SIG-M5 treated with dmso at 0.1 percent for 504 hours (cell line): Measurements from ENCODE around the gene ATL3.
"Not testable (repeated sequence)": the region's sequence is repeated elsewhere in the genome, so short reads cannot be mapped to it uniquely, and the experiment has no call there.

Source experiments
- DNase-seq: peaks from one replicate; lab custom pipeline; 2025; ENCODE audit not compliant: unreplicated experiment; lab: John Stamatoyannopoulos, UW

The ATL3 gene

DNA sequence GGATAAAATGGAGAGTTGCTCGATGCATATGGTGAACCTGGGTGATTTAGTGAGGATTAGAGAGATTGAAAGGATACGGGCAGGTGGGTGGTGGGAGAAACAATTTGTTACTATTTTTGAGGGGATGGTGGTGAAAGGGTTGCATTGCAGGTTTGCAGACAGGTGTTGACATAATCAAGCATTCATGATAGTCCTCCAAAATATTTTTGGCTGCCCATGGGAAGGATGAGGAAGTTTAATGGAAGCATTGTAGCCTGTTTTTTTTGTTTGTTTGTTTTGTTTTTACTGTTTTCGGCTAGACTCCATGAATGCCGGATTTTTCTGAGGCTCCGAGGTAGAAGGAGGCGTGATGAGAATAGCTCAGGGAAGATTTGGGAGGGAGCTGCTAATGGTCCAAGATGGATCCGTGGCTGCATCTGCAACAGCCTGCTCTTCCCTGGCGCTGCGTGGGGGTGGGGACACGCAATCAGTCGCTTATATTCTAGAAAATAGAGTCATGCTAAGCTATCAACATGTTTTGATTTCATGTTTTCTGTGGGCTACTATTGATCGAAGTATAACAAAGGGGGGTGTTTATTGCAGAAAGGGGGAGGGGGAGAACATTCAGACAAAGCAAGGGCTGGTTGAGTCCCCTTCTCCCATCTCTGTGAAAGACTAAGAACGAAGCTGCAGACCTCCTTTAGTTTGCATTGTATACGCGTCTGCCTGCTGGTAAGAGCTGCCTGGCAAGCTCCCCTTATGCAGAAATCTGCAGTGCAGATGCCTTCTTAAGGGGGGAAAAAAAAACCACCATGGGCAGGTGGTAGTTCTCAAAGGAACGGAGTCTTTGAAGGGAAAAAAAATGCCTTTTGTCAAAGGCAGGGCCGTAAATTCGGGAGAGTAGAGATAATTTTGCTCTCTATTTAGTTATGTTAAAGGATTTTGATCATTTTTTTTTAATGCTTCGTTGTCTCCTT, 11.2 kb upstream of the ATL3 start:
- peak; percentile 53 for DNase-seq

DNA sequence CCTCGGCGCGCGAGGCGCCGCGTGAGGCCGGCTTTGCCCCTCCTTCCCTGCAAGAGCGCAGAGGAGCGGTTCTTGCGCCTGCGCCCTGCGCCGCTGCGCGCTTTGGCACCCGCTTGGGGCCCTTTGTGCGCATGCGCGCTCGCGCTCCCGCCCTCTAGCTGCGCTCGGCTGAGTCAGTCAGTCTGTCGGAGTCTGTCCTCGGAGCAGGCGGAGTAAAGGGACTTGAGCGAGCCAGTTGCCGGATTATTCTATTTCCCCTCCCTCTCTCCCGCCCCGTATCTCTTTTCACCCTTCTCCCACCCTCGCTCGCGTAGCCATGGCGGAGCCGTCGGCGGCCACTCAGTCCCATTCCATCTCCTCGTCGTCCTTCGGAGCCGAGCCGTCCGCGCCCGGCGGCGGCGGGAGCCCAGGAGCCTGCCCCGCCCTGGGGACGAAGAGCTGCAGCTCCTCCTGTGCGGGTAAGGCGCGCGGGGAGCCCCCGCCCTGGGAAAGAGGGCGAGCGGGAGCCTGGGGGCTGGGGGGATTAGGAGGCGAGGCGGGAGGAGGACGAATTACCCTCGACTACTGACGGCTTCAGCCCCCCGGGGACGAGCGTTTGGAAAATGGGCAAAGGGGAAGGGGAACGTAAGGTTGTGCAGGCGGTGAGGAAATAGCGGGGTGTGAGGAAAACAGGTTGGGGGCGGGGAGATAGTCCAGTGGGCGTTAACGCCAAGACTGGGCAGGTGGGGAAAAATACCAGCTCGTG, 10.3 kb upstream of the ATL3 start, which contains the start of gene RTN3:
TSS of gene RTN3 (plus strand) at position 180 of the 745 bp plus-strand sequence. CDS start at position 317, 137 bp downstream.
- DNase-seq, result peak; percentile 90

DNA sequence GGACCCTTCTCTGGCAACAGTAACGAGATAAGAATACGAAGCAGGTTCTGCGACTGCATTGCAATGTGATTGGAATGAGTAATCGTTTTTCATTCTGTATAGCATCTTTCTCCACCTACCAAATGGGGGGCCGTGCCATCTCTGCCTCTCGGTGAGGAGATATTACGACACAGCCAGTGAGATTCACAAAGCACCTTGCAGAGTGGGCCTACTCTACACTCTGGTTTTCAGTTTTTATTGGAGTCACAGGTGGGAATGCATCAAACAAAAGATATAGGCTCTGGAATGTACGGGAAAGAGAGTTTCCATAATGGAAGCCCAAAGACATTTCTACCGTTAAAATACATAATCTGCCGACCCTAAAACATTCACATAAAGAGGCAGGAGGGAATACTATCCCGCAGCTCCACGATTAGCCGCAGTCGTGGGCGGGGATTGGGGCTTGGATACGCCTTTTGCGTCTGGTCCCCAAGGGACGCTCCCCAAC, 9.7 kb upstream of the ATL3 start:
- peak; percentile 27 for DNase-seq

DNA sequence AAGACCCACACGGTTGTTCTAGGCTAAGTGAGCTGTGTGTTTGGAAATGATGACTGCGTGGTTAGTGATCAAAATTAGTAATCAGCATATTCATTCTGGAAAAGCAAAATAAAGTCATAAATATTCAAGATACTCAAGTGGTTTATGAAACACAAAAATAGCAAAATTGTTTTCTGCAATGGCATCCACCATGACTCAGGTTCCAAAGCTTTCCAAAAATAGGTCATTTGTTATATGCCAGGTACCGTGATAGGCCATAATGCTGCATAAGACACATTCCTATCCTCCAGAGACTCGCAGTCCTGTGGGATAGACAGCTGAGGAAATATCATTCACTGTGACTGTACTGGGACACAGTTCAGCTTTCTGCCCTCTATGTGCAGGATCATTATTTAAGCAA, 2.4 kb upstream of the ATL3 start:
- DNase-seq, result no peak

DNA sequence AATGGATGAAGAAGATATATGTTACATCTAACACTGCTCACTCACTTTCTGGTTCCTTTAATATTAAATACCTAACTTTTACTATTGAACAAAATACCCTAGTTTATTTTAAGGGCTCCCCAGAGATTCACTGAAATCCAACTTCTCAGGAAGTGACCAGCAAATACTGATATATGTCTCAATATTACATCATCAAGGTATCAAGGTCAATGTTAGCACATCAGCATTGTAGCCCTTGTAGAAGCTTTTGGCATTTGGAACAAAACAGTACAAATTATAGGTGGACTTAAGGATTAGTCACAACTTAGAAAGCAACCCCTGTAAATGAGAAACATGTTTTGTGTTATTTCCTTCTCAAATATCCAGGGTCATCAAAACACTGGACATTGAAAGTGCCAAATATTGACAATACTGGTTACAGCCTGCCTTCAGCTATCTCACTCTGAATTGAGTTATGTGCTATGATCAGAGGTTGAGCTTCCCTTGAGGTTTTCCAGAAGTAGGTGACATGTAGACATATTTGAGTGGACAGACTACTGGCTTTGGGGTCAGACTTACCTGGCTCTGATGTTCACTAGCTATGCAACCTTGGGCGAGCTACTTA, 1.9 kb upstream of the ATL3 start:
- DNase-seq, result no peak

DNA sequence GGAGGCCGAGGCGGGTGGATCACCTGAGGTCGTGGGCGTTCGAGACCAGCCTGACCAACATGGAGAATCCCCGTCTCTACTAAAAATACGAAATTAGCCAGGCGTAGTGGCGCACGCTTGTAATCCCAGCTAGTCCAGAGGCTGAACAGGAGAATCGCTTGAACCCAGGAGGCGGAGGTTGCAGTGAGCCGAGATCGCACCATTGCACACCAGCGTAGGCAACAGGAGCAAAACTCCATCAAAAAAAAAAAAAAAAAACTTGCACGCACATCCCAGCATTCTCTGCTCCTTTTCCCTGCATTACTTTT, 934 bp upstream of the ATL3 start:
- DNase-seq, result no peak

DNA sequence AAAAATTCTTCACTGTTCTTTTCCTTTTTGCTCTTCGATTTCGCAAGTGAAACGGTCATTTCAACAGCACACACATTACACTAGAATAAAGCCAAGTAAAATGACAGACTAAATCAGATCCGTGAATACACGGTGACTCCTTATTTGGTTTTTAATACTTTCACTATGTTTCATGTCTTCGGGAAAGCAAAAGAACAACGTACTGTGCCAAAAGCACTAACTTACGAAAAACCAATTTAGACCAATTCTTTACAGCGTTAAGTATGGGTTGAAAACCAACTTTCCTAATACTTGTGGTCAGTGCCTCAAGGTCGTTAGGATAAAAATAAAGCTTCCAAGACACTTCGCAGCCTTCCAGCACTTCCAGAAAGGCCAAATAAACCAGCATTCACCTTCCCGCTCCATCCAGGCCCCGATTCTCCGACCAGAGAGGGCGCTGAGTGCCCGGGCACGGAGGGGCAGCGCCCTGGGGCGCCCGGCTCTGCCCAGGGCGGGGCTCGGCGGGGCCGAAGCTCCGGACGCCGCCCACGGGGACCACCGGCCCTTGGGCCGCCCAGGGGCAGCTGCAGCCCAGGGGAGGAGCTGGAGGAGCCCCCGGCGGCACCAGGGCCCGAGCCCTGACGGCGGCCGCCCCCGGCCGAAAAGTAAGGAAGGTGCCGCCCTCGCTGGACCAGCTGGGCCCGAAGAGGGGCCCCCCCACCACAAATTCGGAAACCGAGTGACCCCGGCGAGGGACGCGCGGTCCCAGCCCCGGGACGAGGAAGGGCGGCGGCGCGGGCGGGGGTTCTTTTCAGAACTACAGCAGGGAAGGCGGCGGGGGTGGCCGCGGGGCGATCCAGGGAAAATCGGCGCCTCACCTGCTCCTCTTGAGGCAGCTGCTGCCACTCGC, 499 bp downstream of the ATL3 start:
- DNase-seq, result peak; percentile 77

DNA sequence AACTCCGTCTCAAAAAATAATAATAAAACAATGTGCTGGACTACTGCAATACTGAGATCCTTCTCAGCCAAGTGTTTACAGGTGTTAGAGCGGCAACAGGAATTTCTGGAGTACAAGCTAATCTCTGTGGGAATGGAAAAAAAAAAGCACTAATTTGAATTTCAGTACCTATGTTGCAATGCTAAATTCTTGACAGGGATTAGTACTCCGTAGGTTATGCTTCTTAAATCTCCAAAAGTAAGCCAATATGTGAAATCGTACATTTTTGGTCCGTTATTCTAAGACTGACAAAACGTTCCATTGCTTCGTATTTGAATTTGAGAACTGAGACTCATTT, 1.1 kb downstream of the ATL3 start:
- no peak for DNase-seq

DNA sequence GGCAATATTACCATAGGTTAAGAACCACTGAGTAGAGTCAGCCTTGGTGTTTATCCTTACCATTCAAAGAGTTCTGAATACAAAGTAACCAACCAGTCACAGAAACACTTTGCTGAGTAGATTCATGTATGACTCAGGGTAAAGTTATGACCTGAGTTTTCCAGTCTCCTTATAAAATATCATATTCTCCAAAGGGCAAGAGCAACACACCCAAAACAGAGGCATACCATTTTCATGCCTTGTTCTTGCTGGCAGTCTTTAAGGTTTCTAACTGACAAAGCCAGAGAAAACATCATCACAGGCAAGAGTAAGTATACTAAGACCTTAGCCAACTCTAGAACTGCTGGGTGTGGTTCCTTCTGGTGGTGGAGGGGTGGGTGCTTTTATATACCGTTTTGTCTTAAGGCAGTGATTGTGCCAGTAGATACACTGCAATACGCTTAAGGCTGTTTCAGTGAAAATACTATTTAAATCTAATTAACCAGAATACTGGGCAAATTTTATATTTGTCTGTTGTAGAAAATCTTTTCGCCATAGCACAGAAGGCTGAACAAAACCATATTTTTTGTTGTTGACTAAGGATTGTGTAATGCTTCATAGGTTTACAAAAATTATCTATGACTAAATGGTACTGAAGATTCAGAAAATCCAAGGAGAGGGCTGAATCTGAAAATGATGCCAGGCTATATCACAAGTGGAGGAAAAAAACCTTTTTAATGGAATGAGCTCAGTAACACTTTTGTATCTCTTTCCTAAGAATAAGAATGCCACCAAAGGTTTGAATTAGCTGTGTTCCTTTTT, 3.0 kb downstream of the ATL3 start:
- DNase-seq, result no peak

DNA sequence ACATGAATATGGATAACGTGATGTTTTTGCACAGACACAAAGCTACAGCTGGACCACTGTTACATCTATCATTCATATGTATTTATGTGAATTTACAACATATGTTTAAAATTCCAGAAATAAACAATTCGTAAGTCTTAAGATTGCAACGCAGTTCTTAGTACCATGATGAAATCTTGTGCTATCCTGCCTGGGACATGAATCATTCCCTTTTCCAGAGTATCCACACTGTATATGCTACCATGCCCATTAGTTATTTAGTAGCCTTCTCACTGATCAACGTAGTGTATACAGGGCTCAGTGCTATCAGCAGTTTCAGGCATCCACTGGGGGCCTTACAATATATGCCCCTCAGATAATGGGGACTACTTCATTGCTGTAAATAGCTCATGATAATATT, 4.3 kb downstream of the ATL3 start:
- DNase-seq, result no peak

DNA sequence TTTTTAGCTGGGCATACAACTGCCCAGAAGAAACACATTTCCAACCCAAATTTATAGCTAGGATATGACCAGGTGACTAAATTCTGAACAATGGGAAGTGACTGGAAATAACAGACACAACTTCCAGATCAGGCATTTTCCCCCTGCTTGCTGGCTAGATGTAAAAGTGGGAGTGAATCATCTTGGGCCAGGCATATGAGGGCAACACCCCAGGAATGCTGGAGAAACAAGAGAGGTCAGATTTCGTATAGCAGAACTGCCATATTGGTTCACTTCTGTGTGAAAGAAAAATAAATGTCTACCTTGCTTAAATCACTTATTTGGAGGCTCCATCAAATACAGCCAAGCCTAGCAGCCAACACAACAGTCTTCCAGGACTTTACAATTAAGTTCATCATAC, 7.4 kb downstream of the ATL3 start:
- no peak for DNase-seq

DNA sequence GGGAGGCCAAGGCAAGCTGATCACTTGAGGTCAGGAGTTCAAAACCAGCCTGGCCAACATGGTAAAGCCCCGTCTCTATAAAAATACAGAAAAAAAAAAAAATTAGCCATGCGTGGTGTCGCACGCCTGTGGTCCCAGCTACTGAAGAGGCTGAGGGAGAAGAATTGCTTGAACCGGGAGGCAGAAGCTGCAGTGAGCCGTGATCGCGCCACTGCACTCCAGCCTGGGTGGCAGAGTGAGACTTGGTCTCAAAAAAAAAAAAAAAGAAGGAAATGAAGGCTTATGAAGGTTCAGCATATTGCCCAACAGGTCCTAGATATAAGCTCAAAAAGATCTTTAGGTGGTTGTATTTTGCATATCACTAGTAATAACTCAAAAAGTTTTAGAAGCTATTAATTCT, 10.2 kb downstream of the ATL3 start:
- DNase-seq, result peak; percentile 10

DNA sequence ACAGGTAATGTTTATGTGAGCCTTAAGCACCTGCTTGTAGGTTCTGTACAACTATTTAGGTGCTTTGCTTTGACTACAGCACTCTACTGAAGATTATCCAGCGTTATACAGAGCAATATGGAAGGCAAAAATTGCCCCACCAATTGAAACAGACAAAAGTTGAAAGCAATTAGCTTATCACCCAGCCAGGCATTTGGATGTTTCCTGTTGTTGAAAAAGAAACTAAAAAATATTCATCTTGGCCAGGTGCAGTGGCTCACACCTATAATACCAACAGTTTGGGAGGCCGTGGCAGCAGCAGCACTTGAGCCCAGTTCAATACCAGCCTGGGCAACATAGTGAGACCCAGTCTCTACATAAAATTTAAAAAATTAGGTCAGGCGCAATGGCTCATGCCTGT, 18.5 kb downstream of the ATL3 start:
- no peak for DNase-seq

DNA sequence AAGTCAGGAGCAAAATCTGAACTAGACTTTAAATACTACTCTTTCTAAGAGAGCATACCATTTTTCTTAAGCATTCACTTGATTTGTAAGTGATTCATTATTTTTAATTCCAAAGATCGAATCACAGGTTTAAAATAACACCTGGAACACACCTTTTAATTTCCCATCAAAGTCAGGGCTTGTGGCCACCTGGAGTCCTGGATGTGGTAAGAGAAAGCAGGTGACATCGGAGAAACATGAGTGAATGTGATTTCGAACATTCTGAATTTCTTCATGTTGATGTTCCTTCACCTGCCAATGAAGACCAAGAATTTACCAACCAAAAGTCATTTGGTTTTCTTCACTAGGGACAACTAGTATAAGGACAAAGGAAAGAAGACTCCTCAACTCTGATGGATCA, 28.0 kb downstream of the ATL3 start:
- no peak for DNase-seq

DNA sequence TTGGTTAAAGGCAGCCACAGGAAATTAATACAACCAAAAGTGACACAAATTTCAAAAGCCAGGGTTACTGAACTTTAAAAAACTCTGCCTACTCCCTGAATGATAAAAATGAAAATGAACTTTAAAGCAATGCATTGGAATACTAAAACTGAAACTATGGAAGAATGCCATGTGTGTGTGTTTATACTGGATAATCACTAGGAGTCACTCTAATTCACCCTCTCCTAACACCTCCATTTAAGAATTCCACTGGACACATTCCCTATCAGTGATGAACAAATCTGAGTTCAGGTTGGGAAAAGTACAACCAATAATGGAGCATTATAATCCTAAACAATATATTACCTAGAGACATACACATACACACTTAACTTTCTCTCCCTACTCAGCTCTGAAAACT, 29.4 kb downstream of the ATL3 start:
- no peak for DNase-seq

DNA sequence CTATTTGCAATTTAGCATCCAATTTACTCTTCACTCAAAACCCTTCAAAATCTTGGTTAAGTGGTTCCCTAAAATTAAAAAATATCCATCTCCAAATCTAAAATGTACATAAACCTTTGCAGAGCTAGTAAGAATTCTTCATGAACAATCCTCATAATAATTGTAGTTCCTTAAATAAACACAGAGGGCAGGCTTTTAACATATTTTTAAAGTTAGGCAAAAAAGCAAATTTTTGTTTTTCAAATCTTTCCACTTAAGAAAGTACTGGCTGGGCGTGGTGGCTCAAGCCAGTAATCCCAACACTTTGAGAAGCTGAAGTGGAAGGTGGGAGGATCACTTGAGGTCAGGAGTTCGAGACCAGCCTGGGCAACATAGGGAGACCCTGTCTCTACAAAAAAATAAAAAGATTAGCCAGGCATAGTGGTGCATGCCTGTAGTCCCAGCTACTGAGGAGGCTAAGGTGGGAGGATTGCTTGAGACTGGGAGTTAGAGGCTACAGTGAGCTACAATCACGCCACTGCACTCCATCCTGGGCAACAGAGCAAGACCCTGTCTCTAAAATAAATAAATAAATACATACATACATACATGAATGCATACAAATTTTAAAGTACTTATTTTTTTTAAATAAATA, 31.9 kb downstream of the ATL3 start:
- DNase-seq, result peak; percentile 16

DNA sequence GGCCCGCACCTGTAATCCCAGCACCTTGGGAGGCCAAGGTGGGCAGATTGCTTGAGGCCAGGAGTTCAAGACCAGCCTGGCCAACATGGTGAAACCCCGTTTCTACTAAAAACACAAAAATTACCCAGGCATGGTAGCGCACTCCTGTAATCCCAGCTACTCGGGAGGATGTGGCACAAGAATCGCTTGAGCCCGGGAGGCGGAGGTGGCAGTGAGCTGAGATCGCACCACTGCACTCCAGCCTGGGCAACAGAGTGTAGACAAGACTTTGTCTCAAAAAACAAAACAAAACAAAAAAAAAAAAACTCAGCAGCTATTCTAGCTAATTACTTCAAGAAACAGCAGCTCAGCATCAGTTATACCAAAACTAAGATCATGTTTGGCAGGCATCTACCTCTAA, 32.7 kb downstream of the ATL3 start:
- not testable (repeated sequence) for DNase-seq

DNA sequence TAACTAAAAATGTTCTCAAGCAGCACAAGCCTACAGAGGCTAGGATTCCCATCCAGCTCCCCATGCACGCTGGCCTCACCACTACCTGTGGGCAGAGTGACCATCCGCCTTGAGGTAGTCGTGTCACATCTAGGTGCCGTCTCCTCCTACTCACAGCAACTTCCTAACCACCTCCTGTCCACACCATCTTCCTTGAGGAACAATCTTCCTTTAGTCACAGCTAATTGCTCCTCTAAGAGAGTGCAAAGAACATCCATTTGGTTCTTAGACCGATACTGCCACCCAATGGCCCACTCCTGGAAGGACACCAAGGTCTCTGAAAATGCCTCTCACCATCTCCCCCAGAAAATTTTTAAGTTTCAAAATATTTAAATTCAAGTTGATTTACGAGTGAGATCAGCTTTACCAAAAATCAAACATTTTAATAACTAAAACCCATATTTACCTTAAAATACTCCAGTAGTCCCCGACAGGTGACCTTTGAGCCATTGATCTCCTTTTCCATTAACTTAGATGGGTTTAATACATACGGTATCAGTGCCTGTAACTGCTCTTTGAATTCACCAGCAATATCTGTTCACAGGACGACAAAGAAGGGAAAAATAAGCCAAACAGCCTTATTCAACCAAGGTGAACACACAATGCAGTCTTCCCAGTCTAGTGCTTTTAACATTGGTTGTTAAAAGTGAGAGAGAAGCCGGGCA, 35.3 kb downstream of the ATL3 start:
- DNase-seq, result peak; percentile 54

DNA sequence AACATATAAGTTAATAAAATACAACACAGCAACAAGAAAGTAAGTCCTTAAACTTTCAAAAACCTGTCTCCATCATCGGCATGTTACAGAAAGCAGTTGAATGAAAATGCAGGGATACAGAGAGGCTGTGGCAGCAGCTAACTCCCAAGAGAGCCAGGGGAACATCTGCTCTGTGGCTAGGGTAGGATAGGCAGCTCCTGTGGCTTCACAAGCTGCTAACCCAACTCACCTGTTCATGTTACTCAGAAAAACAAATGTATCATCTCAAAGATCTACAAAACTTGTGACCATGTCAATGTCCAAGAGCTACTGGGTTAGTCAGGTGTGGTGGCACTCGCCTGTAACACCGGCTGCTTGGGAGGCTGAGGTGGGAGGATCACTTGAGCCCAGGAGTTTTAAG, 41.8 kb downstream of the ATL3 start:
- DNase-seq, result no peak
